GM12878 (cell line): ENCODE results near the gene FANCI. TPM values are rescaled to one million over a fixed set of nuclear protein-coding genes. Genes with fewer than 3 reads are reported as not detected.

ENCODE experiments used
- ATAC-seq: fragments of 200-7000 bp; cut with Tn5 transposase; 3 replicates; pipeline ENCODE4 v1.9.1; 2020; ENCODE audit warnings: mild to moderate bottlenecking, moderate library complexity
- BruUV-seq: library from RNA; stranded (reverse); fragments of 400-500 nt; replicated peaks from 2 replicates; lab custom pipeline; 2021; lab: Mats Ljungman, UMichigan
- CTCF ChIA-PET: fragments of 300-600 bp; sonication (Branson Sonifier 250); formaldehyde crosslinking; extraction: SDS; loops from one replicate; lab custom pipeline; 2021; ENCODE audit warnings: inconsistent platforms; lab: Yijun Ruan, JAX
- POLR2A ChIA-PET: fragments of 350-600 bp; formaldehyde crosslinking; extraction: SDS; loops from one replicate; lab custom pipeline; 2021; ENCODE audit warnings: inconsistent platforms; lab: Charles Lee
- RAD21 ChIA-PET: fragments of 300-600 bp; sonication (Branson Sonifier 250); formaldehyde crosslinking; loops from one replicate; lab custom pipeline; 2023; ENCODE audit warnings: antibody characterized with exemption; ENCODE audit not compliant: unreplicated experiment; lab: Charles Lee
- SMC1A ChIA-PET: fragments of 300-600 bp; sonication (Branson Sonifier 250); formaldehyde crosslinking; loops from one replicate; lab custom pipeline; 2023; ENCODE audit not compliant: unreplicated experiment, uncharacterized antibody; lab: Charles Lee
- DNase-seq: peaks from one replicate; pipeline ENCODE4 v3.0.0-alpha.2; 2011; ENCODE audit warnings: low read depth, low spot score
- FAIRE-seq: peaks from 3 replicates; lab custom pipeline; 2011; peaks lifted over from hg19 to GRCh38; lab: Jason Lieb, UNC
- H2AFZ ChIP-seq: 2 replicates; pipeline ENCODE4 v1.6.0; 2011; ENCODE audit warnings: low read depth, low read length, control low read depth; ENCODE audit not compliant: control insufficient read depth
- H3K27ac ChIP-seq: 2 replicates; pipeline ENCODE4 v1.5.1; 2011; ENCODE audit warnings: control low read depth; ENCODE audit not compliant: control insufficient read depth, insufficient read depth
- H3K27me3 ChIP-seq, 2 experiments: replicated peaks in 1 of 2; 2 replicates each; pipeline versions ENCODE4 v1.6.0 to v1.6.1; 2011; ENCODE audit warnings: low read length in 1 of 2; ENCODE audit not compliant: control insufficient read depth in 2 of 2, insufficient read depth in 2 of 2
- H3K36me3 ChIP-seq, 2 experiments: 2 replicates each; pipeline ENCODE4 v1.5.1; 2011; ENCODE audit warnings: low read length in 1 of 2; ENCODE audit not compliant: control insufficient read depth in 2 of 2, insufficient read depth in 2 of 2
- H3K4me1 ChIP-seq: 2 replicates; pipeline ENCODE4 v1.6.1; 2011; ENCODE audit warnings: mild to moderate bottlenecking, low read length, moderate library complexity, mixed read lengths; ENCODE audit not compliant: control insufficient read depth, insufficient read depth
- H3K4me2 ChIP-seq: 2 replicates; pipeline ENCODE4 v1.6.0; 2011; ENCODE audit warnings: control low read depth; ENCODE audit not compliant: control insufficient read depth, insufficient read depth
- H3K4me3 ChIP-seq: fragments of 200-600 bp; sonication (generic); 2 replicates; pipeline ENCODE4 v1.5.1; 2016
- H3K79me2 ChIP-seq: 2 replicates; pipeline ENCODE4 v1.6.0; 2011; ENCODE audit warnings: low read length; ENCODE audit not compliant: control insufficient read depth, insufficient read depth
- H3K9ac ChIP-seq: 2 replicates; pipeline ENCODE4 v1.8.0; 2011; ENCODE audit warnings: low read length, control low read depth, mixed read lengths; ENCODE audit not compliant: control insufficient read depth, insufficient read depth
- H3K9me3 ChIP-seq: replicated peaks from 3 replicates; pipeline ENCODE4 v1.5.1; 2011; ENCODE audit warnings: mild to moderate bottlenecking, low read length; ENCODE audit not compliant: control insufficient read depth, insufficient read depth
- H4K20me1 ChIP-seq: 2 replicates; pipeline ENCODE4 v1.6.0; 2011; ENCODE audit not compliant: control insufficient read depth, insufficient read depth
- ATF3 ChIP-seq: IDR thresholded peaks from 2 replicates; pipeline ENCODE4 v1.6.1; 2011; ENCODE audit warnings: low read depth, mild to moderate bottlenecking, low read length, moderate library complexity, borderline replicate concordance; ENCODE audit errors: extremely low read depth
- ATF7 ChIP-seq: fragments of 450-650 bp; IDR thresholded peaks from 2 replicates; pipeline ENCODE4 v1.6.1; 2016; ENCODE audit warnings: low read depth, mild to moderate bottlenecking
- GABPA ChIP-seq: IDR thresholded peaks from 2 replicates; pipeline ENCODE4 v1.6.1; 2014; ENCODE audit warnings: antibody characterized with exemption, low read depth, mild to moderate bottlenecking, inconsistent platforms
- NFYA ChIP-seq: IDR thresholded peaks from 2 replicates; pipeline ENCODE4 v1.6.1; 2011; ENCODE audit warnings: low read depth, mild to moderate bottlenecking, low read length, improper control_type of control experiment, borderline replicate concordance
- REST ChIP-seq: IDR thresholded peaks from 2 replicates; pipeline ENCODE4 v1.6.1; 2012; ENCODE audit warnings: mild to moderate bottlenecking, low read depth, low read length
- RFX5 ChIP-seq: IDR thresholded peaks from 2 replicates; pipeline ENCODE4 v1.6.1; 2011; ENCODE audit warnings: low read depth, low read length, improper control_type of control experiment
- SMC3 ChIP-seq: IDR thresholded peaks from 2 replicates; pipeline ENCODE4 v1.6.1; 2011; ENCODE audit warnings: low read length, improper control_type of control experiment, borderline replicate concordance
- ZBTB40 ChIP-seq: fragments of 450-650 bp; IDR thresholded peaks from 2 replicates; pipeline ENCODE4 v1.6.1; 2016; ENCODE audit warnings: mild to moderate bottlenecking, moderate library complexity, borderline replicate concordance
- ZNF274 ChIP-seq: IDR thresholded peaks from one replicate; pipeline ENCODE4 v1.8.0; 2011; ENCODE audit not compliant: insufficient read length, insufficient read depth
- WGBS: methylation state at CpG from one replicate; pipeline ENCODE4 v1.1.6; 2016; ENCODE audit warnings: low lambda C conversion rate; ENCODE audit not compliant: insufficient replicate concordance, insufficient coverage; ENCODE audit errors: missing lambda C conversion rate; 5-methylcytosine and 5-hydroxymethylcytosine counted together
- in situ Hi-C: fragments of 300-500 bp; cut with MboI; formaldehyde crosslinking; loops from 9 replicates; pipeline ENCODE4 v1.14.3; 2018; ENCODE audit warnings: mixed read lengths
- intact Hi-C: fragments of 100-400 bp; cut with micrococcal nuclease; formaldehyde crosslinking; loops from one replicate; pipeline ENCODE4 v1.14.2; 2022; ENCODE audit not compliant: unreplicated experiment
- polyA plus RNA-seq, 11 experiments: library from polyadenylated mRNA; depleted of rRNA in 4 of 11; unstranded in 6 of 11; stranded (reverse) in 5 of 11; fragments of >200 nt; fragmentation: Nextera tagmentation in 4 of 11; fragmentation: Illumina TruSeq in 1 of 11; extraction: Ambion mirVana in 4 of 11; extraction: Trizol in 1 of 11; gene quantifications; 1 replicate in 1 of 11; 2 replicates in 10 of 11; pipeline versions ENCODE4 v1.2.1 to v1.2.3, GENCODE V29; 2011 to 2016; ENCODE audit warnings: inconsistent platforms in 2 of 11, missing spikeins in 2 of 11, low read depth in 1 of 11
- total RNA-seq, 4 experiments: library from RNA; depleted of rRNA in 3 of 4; stranded (reverse); fragments of >200 nt in 3 of 4; fragmentation: Illumina TruSeq in 1 of 4; extraction: Trizol in 1 of 4; gene quantifications; 2 replicates each; pipeline versions ENCODE4 v1.2.1 to v1.2.3, GENCODE V29; 2013 to 2021

The FANCI gene
- total and polyA plus RNA-seq, 10 of the 15 experiments (the other 5 are each of a cell fraction or from before 2014, with no cell fraction given) = 38.1 to 129 (median 82.4) TPM

GRCh38 chr15:89196241-89196640, 47.5 kb upstream of the FANCI start:
- no peak for TF ChIP-seq ATF7
- TF ChIP-seq GABPA = no peak
- no peak for TF ChIP-seq RFX5
- Histone ChIP-seq H4K20me1 (no peaks in the 10 kb centered on the region), H3K4me2 (no peak overlapping the region), H3K27me3 (no peaks in the 10 kb centered on the region), H3K9ac (no peak overlapping the region), H3K36me3 (peaks cover 3 to 5% of the 10 kb centered on the region in 2 experiments; a peak in 3 of 4 replicates), H3K79me2 (no peaks in the 10 kb centered on the region), H3K27ac (no peak overlapping the region), H3K9me3 (no peaks in the 10 kb centered on the region), H3K4me3 (no peak overlapping the region), H2AFZ (no peak overlapping the region), H3K4me1 (no peaks in the 10 kb centered on the region)
- FAIRE-seq = no peak
- intact Hi-C loops (no loop called here), in situ Hi-C loops (no loop called here)
- WGBS = 93% methylated on average over 6 of the region's 6 CpGs
- ChIA-PET SMC1A (no interaction called here), POLR2A (no interaction called here), RAD21 (interaction anchor here (1.3 kb wide), 1 partner anchor 105 kb away, joined by 3 read pairs; no protein-coding TSS in a partner anchor), CTCF (interaction anchor here (8.1 kb wide), 1 partner anchor 11 kb away, joined by 47 read pairs; no protein-coding TSS in a partner anchor)
- DNase-seq = no peak
- BruUV-seq = no TSS peak
- ATAC-seq = no peak

- intact Hi-C loops = no loop called here
- no TSS peak for BruUV-seq
- RAD21 ChIA-PET = interaction anchor here (1.3 kb wide), 1 partner anchor 106 kb away, joined by 3 read pairs; no protein-coding TSS in a partner anchor
- Histone ChIP-seq H3K27ac (no peak overlapping the region), H4K20me1 (no peaks in the 10 kb centered on the region), H3K4me3 (no peak overlapping the region), H3K9ac (no peak overlapping the region), H3K4me2 (no peak overlapping the region), H3K9me3 (no peaks in the 10 kb centered on the region), H3K36me3 (peaks cover 0 to 5% of the 10 kb centered on the region in 2 experiments; a peak in 2 of 4 replicates), H2AFZ (no peak overlapping the region), H3K79me2 (no peaks in the 10 kb centered on the region), H3K4me1 (no peaks in the 10 kb centered on the region), H3K27me3 (no peaks in the 10 kb centered on the region)
- ATAC-seq (no peak), DNase-seq (no peak), FAIRE-seq (peak; percentile 23)
- CTCF ChIA-PET = interaction anchor here (8.1 kb wide), 1 partner anchor 10 kb away, joined by 47 read pairs; no protein-coding TSS in a partner anchor
- POLR2A ChIA-PET = no interaction called here
- SMC1A ChIA-PET = no interaction called here
- in situ Hi-C loops = no loop called here
- 25% methylated on average over 7 of the region's 7 CpGs for WGBS
- TF ChIP-seq ZNF274 (no peak), REST (no peak), ATF3 (no peak), SMC3 (no peak), ZBTB40 (no peak), NFYA (no peak)
These were observed 46.8 kb upstream of the FANCI start for GRCh38 chr15:89196994-89197393.
